GM12891 (cell line): ENCODE results near the gene DCST2.

Experiments used
- PAX5 ChIP-seq: IDR thresholded peaks from 2 replicates; pipeline ENCODE4 v1.6.1; 2011; ENCODE audit warnings: low read length, moderate library complexity, mild to moderate bottlenecking; ENCODE audit not compliant: insufficient read depth, severe bottlenecking
- POLR2AphosphoS5 ChIP-seq: IDR thresholded peaks from 2 replicates; pipeline ENCODE4 v1.6.1; 2011; ENCODE audit warnings: low read depth, low read length, control low read depth
- SPI1 ChIP-seq: IDR thresholded peaks from 2 replicates; pipeline ENCODE4 v1.6.1; 2011; ENCODE audit warnings: low read depth, low read length, control low read depth
- TAF1 ChIP-seq: IDR thresholded peaks from 2 replicates; pipeline ENCODE4 v1.6.1; 2011; ENCODE audit warnings: low read depth, low read length, control low read depth

DNA sequence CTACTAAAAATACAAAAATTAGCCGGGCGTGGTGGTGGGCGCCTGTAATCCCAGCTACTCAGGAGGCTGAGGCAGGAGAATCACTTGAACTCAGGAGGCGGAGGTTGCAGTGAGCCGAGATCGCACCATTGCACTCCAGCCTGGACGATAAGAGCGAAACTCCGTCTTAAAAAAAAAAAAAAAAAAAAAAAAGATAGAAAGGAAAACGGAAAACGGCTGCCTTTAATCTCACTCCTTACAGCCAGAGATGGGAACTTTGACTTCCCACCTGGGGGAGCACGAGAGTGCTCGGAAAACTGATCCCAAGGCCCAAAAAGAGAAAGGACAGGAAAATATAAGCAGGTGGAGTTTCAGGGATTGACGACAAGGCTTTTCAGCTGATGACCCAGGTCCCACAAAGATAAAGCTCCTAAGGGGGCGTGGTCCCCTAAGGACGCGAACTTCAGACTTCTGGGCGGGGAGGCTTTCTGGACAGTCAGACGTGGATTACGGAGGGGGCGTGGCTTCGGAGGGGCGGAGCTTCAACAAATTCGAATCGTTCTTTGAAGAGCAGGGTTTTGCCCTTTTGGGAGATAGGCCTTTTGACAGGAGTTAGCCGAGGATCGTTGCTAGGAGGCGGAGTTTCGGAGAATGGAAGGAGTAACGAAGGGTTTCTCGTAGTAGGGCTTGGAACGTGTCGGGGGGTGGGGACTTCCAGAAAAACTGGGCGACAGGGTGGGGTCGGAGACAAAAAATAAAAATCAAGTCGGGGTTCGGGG is 60.1 kb downstream of the DCST2 start:
- TF ChIP-seq POLR2AphosphoS5 = no peak; the same call in 1 of the 2 replicates
- TF ChIP-seq SPI1 = no peak
- TF ChIP-seq TAF1 = no peak; the same call in 1 of the 2 replicates
- TF ChIP-seq PAX5 = no peak
